HEK293 (cell line): Measurements from ENCODE around the gene DACH2.

Experiments used
- CTCF ChIA-PET: fragments of 350-600 bp; formaldehyde crosslinking; extraction: SDS; loops from one replicate; lab custom pipeline; 2021; ENCODE audit warnings: antibody characterized with exemption; lab: Yijun Ruan, JAX
- POLR2A ChIA-PET: fragments of 300-600 bp; formaldehyde crosslinking; extraction: SDS; loops from one replicate; lab custom pipeline; 2020; ENCODE audit warnings: antibody characterized with exemption, inconsistent platforms; lab: Yijun Ruan, JAX
- H3K27ac ChIP-seq: fragments of 200-500 bp; sonication (Bioruptor generic); 2 replicates; pipeline ENCODE4 v1.5.1; 2014; ENCODE audit warnings: low read depth, low read length, control low read depth, inconsistent platforms; ENCODE audit errors: extremely low read depth
- H3K36me3 ChIP-seq, 2 experiments: fragments of 200-500 bp in 1 of 2; sonication (Bioruptor generic) in 1 of 2; 1 replicate in 1 of 2; 2 replicates in 1 of 2; pipeline ENCODE4 v1.5.1; 2014 to 2017; ENCODE audit warnings: inconsistent platforms in 2 of 2, low read length in 2 of 2; ENCODE audit not compliant: control insufficient read depth in 2 of 2, insufficient read depth in 1 of 2
- H3K4me1 ChIP-seq: fragments of 200-500 bp; sonication (Bioruptor generic); 2 replicates; pipeline ENCODE4 v1.5.1; 2014; ENCODE audit warnings: mild to moderate bottlenecking, low read length, inconsistent platforms; ENCODE audit not compliant: control insufficient read depth, insufficient read depth
- H3K4me3 ChIP-seq: 2 replicates; pipeline ENCODE4 v1.5.1; 2011; ENCODE audit warnings: low read depth, mild to moderate bottlenecking, control low read depth, low read length, moderate library complexity
- H3K9me3 ChIP-seq: fragments of 200-500 bp; sonication (Bioruptor generic); 2 replicates; pipeline ENCODE4 v1.5.1; 2014; ENCODE audit warnings: low read depth, low read length, inconsistent platforms; ENCODE audit not compliant: control insufficient read depth, insufficient read depth
- ATF2 ChIP-seq: fragments of 450-650 bp; formaldehyde crosslinking; IDR thresholded peaks from 2 replicates; pipeline ENCODE4 v1.5.1; 2016; ENCODE audit warnings: missing biosample characterization, missing genetic modification characterization, low read depth
- GLI2 ChIP-seq: fragments of 450-650 bp; formaldehyde crosslinking; IDR thresholded peaks from 2 replicates; pipeline ENCODE4; 2017; ENCODE audit warnings: missing biosample characterization, missing genetic modification characterization, low read depth, borderline replicate concordance
- KLF16 ChIP-seq: fragments of 450-650 bp; formaldehyde crosslinking; IDR thresholded peaks from 2 replicates; pipeline ENCODE4 v1.5.1; 2017; ENCODE audit warnings: missing biosample characterization, missing genetic modification characterization
- MEIS1 ChIP-seq: sonication (generic); formaldehyde crosslinking; IDR thresholded peaks from 2 replicates; pipeline ENCODE4 v1.8.1; 2022; ENCODE audit warnings: missing genetic modification reagents, mild to moderate bottlenecking, borderline replicate concordance
- MYNN ChIP-seq: fragments of 450-650 bp; formaldehyde crosslinking; IDR thresholded peaks from 2 replicates; pipeline ENCODE4 v1.5.1; 2016; ENCODE audit warnings: missing biosample characterization, missing genetic modification characterization, borderline replicate concordance
- ZNF155 ChIP-seq: fragments of 450-650 bp; formaldehyde crosslinking; IDR thresholded peaks from 2 replicates; pipeline ENCODE4 v1.5.1; 2016; ENCODE audit warnings: missing biosample characterization, missing genetic modification characterization
- ZNF157 ChIP-seq: fragments of 450-650 bp; formaldehyde crosslinking; IDR thresholded peaks from 2 replicates; pipeline ENCODE4 v1.5.1; 2016; ENCODE audit warnings: missing biosample characterization, missing genetic modification characterization
- ZNF16 ChIP-seq: fragments of 450-650 bp; formaldehyde crosslinking; IDR thresholded peaks from 2 replicates; pipeline ENCODE4 v1.5.1; 2016; ENCODE audit warnings: low read depth, missing biosample characterization, missing genetic modification characterization
- ZNF184 ChIP-seq: fragments of 450-650 bp; IDR thresholded peaks from 2 replicates; pipeline ENCODE4 v1.5.1; 2018; ENCODE audit warnings: missing biosample characterization, mild to moderate bottlenecking, missing genetic modification characterization
- ZNF202 ChIP-seq: fragments of 450-650 bp; formaldehyde crosslinking; IDR thresholded peaks from 2 replicates; pipeline ENCODE4 v1.5.1; 2016; ENCODE audit warnings: missing biosample characterization, missing genetic modification characterization, borderline replicate concordance
- ZNF24 ChIP-seq: fragments of 450-650 bp; formaldehyde crosslinking; IDR thresholded peaks from 2 replicates; pipeline ENCODE4 v1.5.1; 2016; ENCODE audit warnings: missing biosample characterization, missing genetic modification characterization
- ZNF248 ChIP-seq: fragments of 450-650 bp; formaldehyde crosslinking; IDR thresholded peaks from 2 replicates; pipeline ENCODE4 v1.5.1; 2017; ENCODE audit warnings: missing biosample characterization, missing genetic modification characterization
- ZNF335 ChIP-seq: fragments of 450-650 bp; formaldehyde crosslinking; conservative IDR thresholded peaks from 2 replicates; pipeline ENCODE4 v1.5.1; 2016; ENCODE audit warnings: missing biosample characterization, missing genetic modification characterization
- ZNF37A ChIP-seq: fragments of 450-650 bp; IDR thresholded peaks from 2 replicates; pipeline ENCODE4 v1.5.1; 2018; ENCODE audit warnings: missing biosample characterization, missing genetic modification characterization
- ZNF394 ChIP-seq: fragments of 450-650 bp; formaldehyde crosslinking; IDR thresholded peaks from 2 replicates; pipeline ENCODE4 v1.5.1; 2016; ENCODE audit warnings: missing biosample characterization, missing genetic modification characterization, mild to moderate bottlenecking, moderate library complexity, borderline replicate concordance
- ZNF398 ChIP-seq: fragments of 450-650 bp; formaldehyde crosslinking; IDR thresholded peaks from 2 replicates; pipeline ENCODE4 v1.5.1; 2017; ENCODE audit warnings: missing biosample characterization, missing genetic modification characterization
- ZNF404 ChIP-seq: fragments of 450-650 bp; formaldehyde crosslinking; IDR thresholded peaks from 2 replicates; pipeline ENCODE4 v1.5.1; 2017; ENCODE audit warnings: missing biosample characterization, missing genetic modification characterization
- ZNF561 ChIP-seq: fragments of 450-650 bp; IDR thresholded peaks from 2 replicates; pipeline ENCODE4 v1.5.1; 2018; ENCODE audit warnings: missing biosample characterization, missing genetic modification characterization, borderline replicate concordance
- ZNF571 ChIP-seq: fragments of 450-650 bp; formaldehyde crosslinking; IDR thresholded peaks from 2 replicates; pipeline ENCODE4 v1.5.0; 2017; ENCODE audit warnings: missing biosample characterization, missing genetic modification characterization
- ZNF76 ChIP-seq: fragments of 450-650 bp; formaldehyde crosslinking; IDR thresholded peaks from 2 replicates; pipeline ENCODE4; 2016; ENCODE audit warnings: low read depth, missing biosample characterization, missing genetic modification characterization, borderline replicate concordance
- ZNF768 ChIP-seq: fragments of 450-650 bp; formaldehyde crosslinking; IDR thresholded peaks from 2 replicates; pipeline ENCODE4 v1.5.1; 2018; ENCODE audit warnings: missing biosample characterization, mild to moderate bottlenecking, missing genetic modification characterization
- ZNF837 ChIP-seq: fragments of 450-650 bp; formaldehyde crosslinking; IDR thresholded peaks from 2 replicates; pipeline ENCODE4 v1.5.1; 2016; ENCODE audit warnings: missing biosample characterization, missing genetic modification characterization
- TF ChIP-seq, protein P1 (sequence below): fragments of 450-650 bp; formaldehyde crosslinking; IDR thresholded peaks from 2 replicates; pipeline ENCODE4 v1.5.1; 2016; ENCODE audit warnings: missing biosample characterization, missing genetic modification characterization
- TF ChIP-seq, protein P2 (sequence below): fragments of 450-650 bp; formaldehyde crosslinking; IDR thresholded peaks from 2 replicates; pipeline ENCODE4 v1.5.1; 2016; ENCODE audit warnings: missing biosample characterization, missing genetic modification characterization
- TF ChIP-seq, protein P3 (sequence below): fragments of 450-650 bp; IDR thresholded peaks from 2 replicates; pipeline ENCODE4 v1.5.1; 2018; ENCODE audit warnings: missing biosample characterization, missing genetic modification characterization

Gene DACH2

GRCh38 chrX:86407371-86407770, 259.1 kb downstream of the DACH2 start:
- H3K36me3 ChIP-seq, result no peaks in the 10 kb centered on the region
- TF ChIP-seq, protein P1, sequence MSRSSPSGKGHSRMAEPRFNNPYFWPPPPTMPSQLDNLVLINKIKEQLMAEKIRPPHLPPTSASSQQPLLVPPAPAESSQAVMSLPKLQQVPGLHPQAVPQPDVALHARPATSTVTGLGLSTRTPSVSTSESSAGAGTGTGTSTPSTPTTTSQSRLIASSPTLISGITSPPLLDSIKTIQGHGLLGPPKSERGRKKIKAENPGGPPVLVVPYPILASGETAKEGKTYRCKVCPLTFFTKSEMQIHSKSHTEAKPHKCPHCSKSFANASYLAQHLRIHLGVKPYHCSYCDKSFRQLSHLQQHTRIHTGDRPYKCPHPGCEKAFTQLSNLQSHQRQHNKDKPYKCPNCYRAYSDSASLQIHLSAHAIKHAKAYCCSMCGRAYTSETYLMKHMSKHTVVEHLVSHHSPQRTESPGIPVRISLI (tag by site-specific recombination), result no peak
- TF ChIP-seq, protein P2, sequence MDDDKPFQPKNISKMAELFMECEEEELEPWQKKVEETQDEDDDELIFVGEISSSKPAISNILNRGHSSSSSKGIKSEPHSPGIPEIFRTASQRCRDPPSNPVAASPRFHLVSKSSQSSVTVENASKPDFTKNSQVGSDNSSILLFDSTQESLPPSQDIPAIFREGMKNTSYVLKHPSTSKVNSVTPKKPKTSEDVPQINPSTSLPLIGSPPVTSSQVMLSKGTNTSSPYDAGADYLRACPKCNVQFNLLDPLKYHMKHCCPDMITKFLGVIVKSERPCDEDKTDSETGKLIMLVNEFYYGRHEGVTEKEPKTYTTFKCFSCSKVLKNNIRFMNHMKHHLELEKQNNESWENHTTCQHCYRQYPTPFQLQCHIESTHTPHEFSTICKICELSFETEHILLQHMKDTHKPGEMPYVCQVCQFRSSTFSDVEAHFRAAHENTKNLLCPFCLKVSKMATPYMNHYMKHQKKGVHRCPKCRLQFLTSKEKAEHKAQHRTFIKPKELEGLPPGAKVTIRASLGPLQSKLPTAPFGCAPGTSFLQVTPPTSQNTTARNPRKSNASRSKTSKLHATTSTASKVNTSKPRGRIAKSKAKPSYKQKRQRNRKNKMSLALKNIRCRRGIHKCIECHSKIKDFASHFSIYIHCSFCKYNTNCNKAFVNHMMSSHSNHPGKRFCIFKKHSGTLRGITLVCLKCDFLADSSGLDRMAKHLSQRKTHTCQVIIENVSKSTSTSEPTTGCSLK (tag by site-specific recombination), result no peak
- TF ChIP-seq ZNF202 (tag by site-specific recombination), result no peak
- TF ChIP-seq, protein P3, sequence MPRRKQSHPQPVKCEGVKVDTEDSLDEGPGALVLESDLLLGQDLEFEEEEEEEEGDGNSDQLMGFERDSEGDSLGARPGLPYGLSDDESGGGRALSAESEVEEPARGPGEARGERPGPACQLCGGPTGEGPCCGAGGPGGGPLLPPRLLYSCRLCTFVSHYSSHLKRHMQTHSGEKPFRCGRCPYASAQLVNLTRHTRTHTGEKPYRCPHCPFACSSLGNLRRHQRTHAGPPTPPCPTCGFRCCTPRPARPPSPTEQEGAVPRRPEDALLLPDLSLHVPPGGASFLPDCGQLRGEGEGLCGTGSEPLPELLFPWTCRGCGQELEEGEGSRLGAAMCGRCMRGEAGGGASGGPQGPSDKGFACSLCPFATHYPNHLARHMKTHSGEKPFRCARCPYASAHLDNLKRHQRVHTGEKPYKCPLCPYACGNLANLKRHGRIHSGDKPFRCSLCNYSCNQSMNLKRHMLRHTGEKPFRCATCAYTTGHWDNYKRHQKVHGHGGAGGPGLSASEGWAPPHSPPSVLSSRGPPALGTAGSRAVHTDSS, result no peak
- TF ChIP-seq ZNF561 (tag by site-specific recombination), result no peak
- no peak for TF ChIP-seq ZNF24
- no peak for TF ChIP-seq ZNF248
- TF ChIP-seq ZNF768 (tag by site-specific recombination), result no peak
- no peak for TF ChIP-seq ZNF16 (tag by site-specific recombination)
- no peak for TF ChIP-seq ZNF157 (tag by site-specific recombination)
- no peak for TF ChIP-seq ZNF398 (tag by site-specific recombination)
- no peak for TF ChIP-seq ZNF184 (tag by site-specific recombination)
- TF ChIP-seq ZNF404 (tag by site-specific recombination), result no peak
- no peak for TF ChIP-seq ZNF155 (tag by site-specific recombination)
- TF ChIP-seq GLI2 (tag by site-specific recombination), result no peak
- no peak for TF ChIP-seq ZNF571
- no peak for TF ChIP-seq ZNF76 (tag by site-specific recombination)
- no peak for TF ChIP-seq ZNF394 (tag by site-specific recombination)
- ChIA-PET CTCF (interaction anchor here (0.6 kb wide), 1 partner anchor 34 kb away, joined by 3 read pairs; no protein-coding TSS in a partner anchor), POLR2A (no interaction called here)
- no peak overlapping the region for H3K27ac ChIP-seq
- no peaks in the 10 kb centered on the region; the same call in 1 of the 2 replicates for H3K9me3 ChIP-seq
- H3K4me1 ChIP-seq, result no peaks in the 10 kb centered on the region
- no peak overlapping the region for H3K4me3 ChIP-seq

DNA sequence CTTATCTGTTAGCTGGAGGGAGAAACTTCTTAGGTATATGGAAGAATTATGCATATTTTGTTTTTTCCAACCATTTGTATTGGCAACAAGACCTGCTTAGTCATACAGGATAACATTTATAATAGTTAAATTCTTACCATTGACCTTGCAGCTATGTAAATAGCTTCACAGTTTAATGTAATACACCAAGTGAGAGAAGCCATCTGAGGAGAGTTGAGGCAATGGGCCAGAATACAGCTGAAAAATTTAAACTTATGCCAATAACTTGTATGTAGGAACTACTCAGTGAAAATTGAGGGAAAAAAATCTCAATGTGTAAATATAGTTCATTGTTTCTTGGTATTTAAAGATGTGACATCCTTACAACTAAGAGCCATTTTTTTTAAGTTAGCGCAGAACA, 273.5 kb downstream of the DACH2 start:
- Histone ChIP-seq H3K9me3 (no peaks in the 10 kb centered on the region), H3K4me3 (no peak overlapping the region), H3K27ac (no peak overlapping the region), H3K4me1 (no peaks in the 10 kb centered on the region), H3K36me3 (no peaks in the 10 kb centered on the region)
- TF ChIP-seq ZNF837 (no peak), ZNF335 (tag by site-specific recombination) (no peak), MEIS1 (CRISPR knock-in tag) (no peak), ZNF37A (tag by site-specific recombination) (no peak), KLF16 (no peak), MYNN (tag by site-specific recombination) (no peak), ATF2 (tag by site-specific recombination) (no peak)
- POLR2A ChIA-PET, result no interaction called here
- CTCF ChIA-PET, result no interaction called here
